ELR (cell line): ENCODE data around the gene MAP1A.

ENCODE experiments used
- DNase-seq: peaks from one replicate; pipeline ENCODE4 v3.0.0-alpha.2; 2015; ENCODE audit warnings: low read depth

Gene MAP1A

GRCh38 chr15:43517354-43518196 lies at the start of gene MAP1A:
TSS of gene MAP1A (plus strand) at chr15:43517608. CDS start at chr15:43521474, 3,866 bp downstream.
- peak; percentile 40 for DNase-seq

GRCh38 chr15:43469867-43470266 lies 47.5 kb upstream of the MAP1A start:
- peak; percentile 78 for DNase-seq

- no peak for DNase-seq
These were observed 45.4 kb upstream of the MAP1A start for GRCh38 chr15:43471975-43472374.

- DNase-seq: no peak
These were observed 43.5 kb upstream of the MAP1A start for GRCh38 chr15:43473885-43474284.

- peak; percentile 41 for DNase-seq
These were observed 33.9 kb upstream of the MAP1A start for GRCh38 chr15:43483297-43484128.

GRCh38 chr15:43484455-43484854 lies 33.0 kb upstream of the MAP1A start:
- peak; percentile 46 for DNase-seq

GRCh38 chr15:43487271-43487895 lies 30.0 kb upstream of the MAP1A start:
- no peak for DNase-seq

- DNase-seq: no peak
These were observed 28.6 kb upstream of the MAP1A start for GRCh38 chr15:43488790-43489189.

- DNase-seq: no peak
These were observed 28.2 kb upstream of the MAP1A start for GRCh38 chr15:43489191-43489590.

- no peak for DNase-seq
These were observed 25.1 kb upstream of the MAP1A start for GRCh38 chr15:43492266-43492665.

GRCh38 chr15:43492673-43493601 lies 24.5 kb upstream of the MAP1A start, which contains the start of gene TP53BP1:
TSS of gene TP53BP1 (minus strand) at chr15:43493156. CDS start at chr15:43493043, 113 bp downstream.
- DNase-seq: peak; percentile 94

GRCh38 chr15:43493703-43494472 lies 23.5 kb upstream of the MAP1A start:
- DNase-seq: no peak

- no peak for DNase-seq
These were observed 18.4 kb upstream of the MAP1A start for GRCh38 chr15:43498990-43499389.

- DNase-seq: no peak
These were observed 17.8 kb upstream of the MAP1A start for GRCh38 chr15:43499635-43500034.

GRCh38 chr15:43505738-43506137 lies 11.7 kb upstream of the MAP1A start:
- DNase-seq: no peak

GRCh38 chr15:43508421-43508820 lies 9.0 kb upstream of the MAP1A start:
- DNase-seq: no peak

GRCh38 chr15:43508991-43509659 lies 8.3 kb upstream of the MAP1A start:
- DNase-seq: peak; percentile 59

- DNase-seq: peak; percentile 40
These were observed 7.7 kb upstream of the MAP1A start for GRCh38 chr15:43509660-43510199.

- peak; percentile 99 for DNase-seq
These were observed 7.0 kb upstream of the MAP1A start for GRCh38 chr15:43510200-43511011.
